Coronary artery (tissue), 2 donors: ENCODE results near the gene GNAO1.
"Not testable (repeated sequence)": the region's sequence is repeated elsewhere in the genome, so short reads cannot be mapped to it uniquely, and the experiment has no call there.

Source experiments
- DNase-seq: peaks from one replicate; pipeline ENCODE4 v3.0.0-alpha.2; 2017; ENCODE audit warnings: low spot score
- H3K27ac ChIP-seq, 2 donors: fragments of 200-600 bp; sonication (generic); one replicate each; pipeline ENCODE4 v1.5.1; 2016 to 2019
- H3K4me3 ChIP-seq: fragments of 200-600 bp; sonication (generic); 2 replicates; pipeline ENCODE4 v1.5.1; 2016; ENCODE audit warnings: mild to moderate bottlenecking, moderate library complexity
- TF ChIP-seq, protein P1 (sequence below): fragments of 200-600 bp; sonication (generic); IDR thresholded peaks from one replicate; pipeline ENCODE4 v1.5.1; 2019; ENCODE audit warnings: antibody characterized with exemption

The GNAO1 gene

DNA sequence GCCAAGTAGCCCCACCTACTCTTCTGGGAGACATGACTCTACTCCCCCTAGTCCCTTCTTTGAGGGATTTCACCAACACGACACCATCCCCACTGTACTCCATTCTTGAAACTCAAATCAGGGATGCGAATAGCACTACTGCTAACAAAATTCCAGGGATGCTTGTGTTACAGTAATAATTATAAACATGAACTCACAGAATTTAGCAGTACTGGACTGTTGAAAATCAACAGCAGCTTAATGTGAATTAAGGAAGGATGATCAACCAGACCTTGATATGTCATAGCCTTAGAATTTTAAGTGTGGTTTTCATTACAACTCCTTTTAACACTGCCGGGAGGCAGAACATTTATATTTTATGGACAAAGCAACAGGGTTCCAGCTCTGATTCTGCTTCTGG is 196.1 kb downstream of the GNAO1 start:
- no peak overlapping the region for H3K4me3 ChIP-seq
- no peak for DNase-seq
- TF ChIP-seq, protein P1, sequence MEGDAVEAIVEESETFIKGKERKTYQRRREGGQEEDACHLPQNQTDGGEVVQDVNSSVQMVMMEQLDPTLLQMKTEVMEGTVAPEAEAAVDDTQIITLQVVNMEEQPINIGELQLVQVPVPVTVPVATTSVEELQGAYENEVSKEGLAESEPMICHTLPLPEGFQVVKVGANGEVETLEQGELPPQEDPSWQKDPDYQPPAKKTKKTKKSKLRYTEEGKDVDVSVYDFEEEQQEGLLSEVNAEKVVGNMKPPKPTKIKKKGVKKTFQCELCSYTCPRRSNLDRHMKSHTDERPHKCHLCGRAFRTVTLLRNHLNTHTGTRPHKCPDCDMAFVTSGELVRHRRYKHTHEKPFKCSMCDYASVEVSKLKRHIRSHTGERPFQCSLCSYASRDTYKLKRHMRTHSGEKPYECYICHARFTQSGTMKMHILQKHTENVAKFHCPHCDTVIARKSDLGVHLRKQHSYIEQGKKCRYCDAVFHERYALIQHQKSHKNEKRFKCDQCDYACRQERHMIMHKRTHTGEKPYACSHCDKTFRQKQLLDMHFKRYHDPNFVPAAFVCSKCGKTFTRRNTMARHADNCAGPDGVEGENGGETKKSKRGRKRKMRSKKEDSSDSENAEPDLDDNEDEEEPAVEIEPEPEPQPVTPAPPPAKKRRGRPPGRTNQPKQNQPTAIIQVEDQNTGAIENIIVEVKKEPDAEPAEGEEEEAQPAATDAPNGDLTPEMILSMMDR, result no peak
- H3K27ac ChIP-seq, result no peak overlapping the region

DNA sequence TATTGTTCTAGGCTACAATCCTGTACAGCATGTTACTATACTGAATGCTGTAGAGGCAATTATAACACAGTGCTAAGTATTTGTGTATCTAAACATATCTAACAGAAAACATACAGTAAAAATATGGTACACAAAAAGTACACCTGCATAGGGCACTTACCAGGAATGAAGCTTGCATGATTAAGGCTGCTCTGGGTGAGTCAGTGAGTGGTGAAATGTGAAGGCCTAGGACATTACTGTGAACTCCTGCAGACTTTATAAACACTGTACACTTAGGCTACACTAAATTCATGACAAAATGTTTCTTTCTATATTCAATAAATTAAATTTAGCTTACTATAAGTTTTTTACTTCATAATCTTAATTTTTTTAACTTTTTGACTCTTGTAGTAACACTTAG is 196.9 kb downstream of the GNAO1 start:
- H3K27ac ChIP-seq, result no peak overlapping the region
- TF ChIP-seq, protein P1, result no peak
- no peak overlapping the region for H3K4me3 ChIP-seq
- no peak for DNase-seq

DNA sequence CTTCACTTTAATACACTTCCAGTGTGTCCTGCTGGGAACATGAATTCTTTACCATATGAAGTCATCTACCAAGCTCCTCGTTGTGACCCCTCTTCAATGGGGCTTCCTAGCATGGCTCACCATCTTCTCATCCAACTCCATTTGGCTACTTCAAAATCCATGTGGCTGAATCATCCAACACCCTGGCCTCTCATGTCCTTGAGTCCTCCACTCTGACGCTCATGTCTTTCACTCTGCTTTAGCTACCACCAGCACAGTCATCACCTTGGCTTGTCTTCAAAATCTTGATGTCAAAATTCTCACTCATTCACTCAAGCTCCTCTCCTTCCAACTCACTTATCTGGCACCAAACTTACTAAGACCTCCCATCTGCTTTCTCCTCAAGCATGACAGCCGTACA is 198.3 kb downstream of the GNAO1 start:
- no peak for DNase-seq
- TF ChIP-seq, protein P1, result no peak
- no peak overlapping the region for H3K27ac ChIP-seq
- no peak overlapping the region for H3K4me3 ChIP-seq

DNA sequence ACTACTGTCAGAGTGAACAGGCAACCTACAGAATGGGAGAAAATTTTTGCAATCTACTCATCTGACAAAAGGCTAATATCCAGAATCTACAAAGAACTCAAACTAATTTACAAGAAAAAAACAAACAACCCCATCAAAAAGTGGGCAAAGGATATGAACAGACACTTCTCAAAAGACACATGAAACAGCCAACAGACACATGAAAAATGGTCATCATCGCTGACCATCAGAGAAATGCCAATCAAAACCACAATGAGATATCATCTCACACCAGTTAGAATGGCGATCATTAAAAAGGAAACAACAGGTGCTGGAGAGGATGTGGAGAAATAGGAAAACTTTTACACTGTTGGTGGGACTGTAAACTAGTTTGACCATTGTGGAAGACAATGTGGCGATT is 205.4 kb downstream of the GNAO1 start:
- not testable (repeated sequence) for H3K4me3 ChIP-seq, H3K27ac ChIP-seq

DNA sequence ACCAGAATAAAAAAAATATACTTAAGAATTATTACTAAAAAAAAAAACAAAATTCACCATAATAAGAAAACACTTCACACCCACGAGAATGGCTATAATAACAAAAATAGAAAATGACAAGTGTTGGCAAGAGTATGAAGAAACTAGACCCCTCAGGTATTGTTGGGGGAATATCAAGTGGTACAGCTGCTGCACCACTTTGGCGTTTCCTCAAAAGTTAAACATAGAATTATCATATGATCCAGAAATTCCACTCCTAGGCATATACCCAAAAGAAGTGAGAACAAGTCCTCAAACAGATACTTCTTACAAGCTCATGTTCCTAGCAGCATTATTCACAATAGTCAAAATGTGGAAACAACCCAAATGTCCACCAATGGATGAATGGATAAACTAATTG is 207.8 kb downstream of the GNAO1 start:
- TF ChIP-seq, protein P1, result no peak
- no peak overlapping the region for H3K4me3 ChIP-seq
- DNase-seq, result no peak
- no peak overlapping the region for H3K27ac ChIP-seq

More for the DNA sequence above, 205.4 kb downstream of the GNAO1 start:
- DNase-seq, result not testable (repeated sequence)

DNA sequence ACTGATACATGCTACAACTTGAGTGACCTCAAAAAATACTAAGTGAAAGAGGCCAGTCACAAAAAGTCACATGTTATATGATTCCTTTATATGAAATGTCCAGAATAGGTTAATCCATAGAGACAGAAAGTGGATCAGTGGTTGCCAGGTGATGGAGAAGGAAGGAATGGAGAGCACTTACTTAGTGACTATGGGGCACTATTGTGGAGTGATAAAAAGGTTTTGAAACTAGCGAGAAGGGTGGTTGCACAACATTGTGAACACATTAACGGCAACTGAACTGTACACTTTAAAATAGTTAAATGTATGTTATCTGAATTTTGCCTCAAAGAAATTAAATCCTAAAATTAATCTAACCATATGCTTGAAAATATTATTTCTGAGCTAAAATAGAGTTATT is 208.2 kb downstream of the GNAO1 start:
- TF ChIP-seq, protein P1, result no peak
- no peak for DNase-seq
- Histone ChIP-seq H3K4me3 (no peak overlapping the region), H3K27ac (no peak overlapping the region)

DNA sequence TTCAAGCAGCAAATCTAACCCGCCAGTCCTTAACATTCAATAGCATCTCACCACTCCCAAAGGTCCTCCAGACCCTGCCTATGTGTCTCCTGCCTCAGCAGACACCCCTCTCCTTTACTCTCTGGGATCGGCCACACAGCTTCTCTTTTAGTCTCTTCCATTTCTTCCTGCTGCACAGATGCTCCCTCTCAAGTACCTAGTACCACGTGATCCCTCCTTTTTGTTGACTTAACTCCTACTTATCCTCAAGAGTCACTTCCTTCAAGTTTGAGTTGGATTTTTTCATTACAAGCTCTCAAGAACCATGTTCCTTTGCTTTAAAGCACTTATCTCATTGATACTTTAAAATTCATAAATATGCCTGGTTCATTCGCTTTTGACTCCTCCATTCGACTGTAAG is 209.2 kb downstream of the GNAO1 start:
- no peak for DNase-seq
- H3K27ac ChIP-seq, result no peak overlapping the region
- TF ChIP-seq, protein P1, result no peak
- H3K4me3 ChIP-seq, result no peak overlapping the region

DNA sequence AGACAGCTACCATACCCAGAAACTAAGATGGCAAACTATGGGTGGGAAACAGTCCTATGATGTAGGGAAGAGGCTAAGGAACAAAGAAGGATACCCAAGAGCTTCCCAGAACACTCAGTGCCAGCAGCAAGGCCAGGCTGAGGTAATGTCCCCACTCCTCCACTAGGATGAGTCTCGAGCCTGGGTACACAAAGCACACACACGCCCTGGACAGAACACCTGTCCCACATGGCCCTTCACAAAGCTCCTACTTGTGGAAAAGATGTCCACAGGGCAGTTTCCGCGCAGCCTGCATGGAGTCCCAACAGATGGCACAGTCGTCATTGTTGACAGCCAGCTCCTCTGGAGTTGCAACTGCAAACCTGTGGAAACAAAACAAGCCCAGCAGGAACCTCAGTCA is 210.2 kb downstream of the GNAO1 start:
- no peak overlapping the region for H3K4me3 ChIP-seq
- H3K27ac ChIP-seq, result no peak overlapping the region
- DNase-seq, result no peak
- TF ChIP-seq, protein P1, result no peak
